ENCODE measurements around the gene CBX4. TPM values are rescaled to one million over a fixed set of nuclear protein-coding genes. Genes with fewer than 3 reads are reported as not detected.

Gene CBX4
- total and polyA plus RNA-seq, 3 donors from 2014 or later, result 11.5 to 35.9 (median 23.5) TPM

- WGBS, 2 donors, result 90 to 97% methylated on average over 6 to 18 of the region's 18 CpGs
- Histone ChIP-seq H3K36me3 (ENCODE audit: low read depth, missing control alignments) (no peaks in the 10 kb centered on the region), H3K27me3 (no peaks in the 10 kb centered on the region), H3K9me3 (no peaks in the 10 kb centered on the region), H3K4me3 (no peak overlapping the region), H3K27ac (no peak overlapping the region), H3K4me1 (no peaks in the 10 kb centered on the region)
- TF ChIP-seq POLR2A (IDR thresholded peaks at IDR 0.05), result no peak
- TF ChIP-seq CTCF (IDR thresholded peaks at IDR 0.05), result no peak
- DNase-seq, result no peak
- intact Hi-C loops (cut with DNase I; ENCODE audit: low total_unique reads), result no loop called here
These were observed 55.3 kb downstream of the CBX4 start for GRCh38 chr17:79783891-79784290.

Other genes starting within 250 kb of the CBX4 start
- 10 to 100 TPM; 13.6 to 15.3 TPM for gene RBFOX3, start 228.4 kb downstream of the CBX4 start, total RNA-seq
- gene RBFOX3, start 228.4 kb downstream of the CBX4 start, polyA plus RNA-seq (ENCODE audit: insufficient read depth, low read depth, low replicate concordance), result 14.4 TPM
- under 1 TPM; 0.12 to 0.24 TPM for gene ENPP7, start 108.5 kb downstream of the CBX4 start, total RNA-seq
- gene ENPP7, start 108.5 kb downstream of the CBX4 start, polyA plus RNA-seq (ENCODE audit: insufficient read depth, low read depth, low replicate concordance), result not detected
- gene CBX2, start 61.3 kb downstream of the CBX4 start, total RNA-seq, result 10 to 100 TPM; 27.1 to 30.7 TPM
- 19.4 TPM for gene CBX2, start 61.3 kb downstream of the CBX4 start, polyA plus RNA-seq (ENCODE audit: insufficient read depth, low read depth, low replicate concordance)
- gene CBX8, start 42.4 kb downstream of the CBX4 start, total RNA-seq, result 10 to 100 TPM; 13.9 to 22.4 TPM
- 13.8 TPM for gene CBX8, start 42.4 kb downstream of the CBX4 start, polyA plus RNA-seq (ENCODE audit: insufficient read depth, low read depth, low replicate concordance)
- gene TBC1D16, start 196.4 kb upstream of the CBX4 start, total RNA-seq, result 10 to 100 TPM; 11.0 to 16.0 TPM
- gene TBC1D16, start 196.4 kb upstream of the CBX4 start, polyA plus RNA-seq (ENCODE audit: insufficient read depth, low read depth, low replicate concordance), result 11.7 TPM
- 10 to 100 TPM; 26.7 to 43.6 TPM for gene CCDC40, start 197.2 kb upstream of the CBX4 start, total RNA-seq
- 38.6 TPM for gene CCDC40, start 197.2 kb upstream of the CBX4 start, polyA plus RNA-seq (ENCODE audit: insufficient read depth, low read depth, low replicate concordance)